ENCODE results near the gene SKAP1. TPM values are rescaled to one million over a fixed set of nuclear protein-coding genes. Genes with fewer than 3 reads are reported as not detected.
"Not testable (repeated sequence)": the region's sequence is repeated elsewhere in the genome, so short reads cannot be mapped to it uniquely, and the experiment has no call there.

SKAP1 gene
- total and polyA plus RNA-seq, 2 donors from 2014 or later = 34.8 to 42.6 TPM

DNA sequence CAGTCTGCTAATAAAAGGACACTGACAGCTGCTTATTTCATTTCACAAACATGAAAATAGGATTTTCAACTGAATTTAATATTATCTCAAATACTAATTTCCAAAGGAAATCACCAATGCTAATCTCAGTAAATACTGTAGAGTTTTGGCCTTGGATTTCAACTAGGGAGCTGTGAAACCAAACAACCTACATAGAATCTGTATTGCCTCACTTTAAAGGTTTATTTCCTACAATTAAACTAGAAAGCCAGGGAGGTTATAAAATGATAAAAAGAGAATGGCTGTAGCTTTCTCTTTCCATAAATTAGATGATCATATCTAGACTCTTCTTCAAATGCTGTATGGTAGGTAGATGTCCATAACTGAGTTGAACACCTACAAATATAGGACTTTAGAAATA lies 82.8 kb downstream of the SKAP1 start:
- intact Hi-C loops (cut with DNase I) = loop anchor here (10.0 kb wide), 1 partner anchor 108 kb away; no protein-coding TSS in a partner anchor
- no peak overlapping the region for H3K27ac ChIP-seq (ENCODE audit: low read depth in 2 of 2, low read length in 2 of 2)
- peaks cover 0 to 9% (median 0%) of the 10 kb centered on the region in 3 donors for H3K4me1 ChIP-seq (ENCODE audit: control insufficient read depth in 2 of 3, insufficient read depth in 2 of 3, low read depth in 1 of 3, low read length in 3 of 3)
- TF ChIP-seq, protein P1, sequence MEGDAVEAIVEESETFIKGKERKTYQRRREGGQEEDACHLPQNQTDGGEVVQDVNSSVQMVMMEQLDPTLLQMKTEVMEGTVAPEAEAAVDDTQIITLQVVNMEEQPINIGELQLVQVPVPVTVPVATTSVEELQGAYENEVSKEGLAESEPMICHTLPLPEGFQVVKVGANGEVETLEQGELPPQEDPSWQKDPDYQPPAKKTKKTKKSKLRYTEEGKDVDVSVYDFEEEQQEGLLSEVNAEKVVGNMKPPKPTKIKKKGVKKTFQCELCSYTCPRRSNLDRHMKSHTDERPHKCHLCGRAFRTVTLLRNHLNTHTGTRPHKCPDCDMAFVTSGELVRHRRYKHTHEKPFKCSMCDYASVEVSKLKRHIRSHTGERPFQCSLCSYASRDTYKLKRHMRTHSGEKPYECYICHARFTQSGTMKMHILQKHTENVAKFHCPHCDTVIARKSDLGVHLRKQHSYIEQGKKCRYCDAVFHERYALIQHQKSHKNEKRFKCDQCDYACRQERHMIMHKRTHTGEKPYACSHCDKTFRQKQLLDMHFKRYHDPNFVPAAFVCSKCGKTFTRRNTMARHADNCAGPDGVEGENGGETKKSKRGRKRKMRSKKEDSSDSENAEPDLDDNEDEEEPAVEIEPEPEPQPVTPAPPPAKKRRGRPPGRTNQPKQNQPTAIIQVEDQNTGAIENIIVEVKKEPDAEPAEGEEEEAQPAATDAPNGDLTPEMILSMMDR (IDR thresholded peaks at IDR 0.05; ENCODE audit: borderline replicate concordance, extremely low read depth, insufficient read depth) = no peak
- DNase-seq (no peak), FAIRE-seq (no peak)
- no peaks in the 10 kb centered on the region for H3K9me3 ChIP-seq (ENCODE audit: control insufficient read depth in 2 of 3, insufficient read depth in 1 of 3, low read length in 3 of 3)
- H3K4me3 ChIP-seq (ENCODE audit: low read length in 3 of 3) = no peak overlapping the region
- peaks cover 2% of the 10 kb centered on the region for H3K27me3 ChIP-seq (ENCODE audit: control insufficient read depth, insufficient read depth, low read length)
- H3K9ac ChIP-seq (ENCODE audit: low read length in 3 of 3) = no peak overlapping the region
- no peaks in the 10 kb centered on the region for H3K36me3 ChIP-seq (ENCODE audit: control insufficient read depth in 2 of 3, insufficient read depth in 3 of 3, low read length in 3 of 3)

GRCh38 chr17:48344251-48344650 lies 85.8 kb downstream of the SKAP1 start:
- TF ChIP-seq, protein P1 (IDR thresholded peaks at IDR 0.05; ENCODE audit: borderline replicate concordance, extremely low read depth, insufficient read depth) = no peak
- H3K4me1 ChIP-seq (ENCODE audit: control insufficient read depth in 2 of 3, insufficient read depth in 2 of 3, low read depth in 1 of 3, low read length in 3 of 3) = peaks cover 0 to 9% (median 0%) of the 10 kb centered on the region in 3 donors
- H3K36me3 ChIP-seq (ENCODE audit: control insufficient read depth in 2 of 3, insufficient read depth in 3 of 3, low read length in 3 of 3) = no peaks in the 10 kb centered on the region
- peaks cover 2% of the 10 kb centered on the region for H3K27me3 ChIP-seq (ENCODE audit: control insufficient read depth, insufficient read depth, low read length)
- FAIRE-seq (peak; percentile 88), DNase-seq (peak in 2 of 5 donors; percentile 67 to 72)
- H3K9me3 ChIP-seq (ENCODE audit: control insufficient read depth in 2 of 3, insufficient read depth in 1 of 3, low read length in 3 of 3) = no peaks in the 10 kb centered on the region
- H3K27ac ChIP-seq (ENCODE audit: low read depth in 2 of 2, low read length in 2 of 2) = no peak overlapping the region
- intact Hi-C loops (cut with DNase I) = loop anchor here (10.0 kb wide), 1 partner anchor 111 kb away; no protein-coding TSS in a partner anchor
- no peak overlapping the region for H3K9ac ChIP-seq (ENCODE audit: low read length in 3 of 3)
- H3K4me3 ChIP-seq (ENCODE audit: low read length in 3 of 3) = no peak overlapping the region

DNA sequence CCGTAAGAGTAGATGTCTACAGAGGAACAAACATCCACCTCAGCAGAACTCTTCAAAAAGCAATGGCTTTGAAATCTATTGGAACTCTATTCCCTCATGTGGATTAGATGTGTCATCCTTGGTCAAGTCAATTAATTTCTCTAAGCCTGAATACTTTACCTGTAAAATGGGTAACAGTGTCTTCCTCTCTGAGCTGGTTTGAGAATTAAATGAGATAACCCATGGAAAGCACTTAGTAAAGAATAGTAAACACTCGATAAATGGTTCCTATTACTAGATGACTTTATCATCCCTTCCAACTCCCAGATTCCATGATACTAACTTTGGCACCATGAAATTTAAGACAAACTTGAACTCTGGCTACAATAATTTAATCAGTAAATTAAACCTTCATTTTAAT lies 89.1 kb downstream of the SKAP1 start:
- DNase-seq (no peak), FAIRE-seq (no peak)
- peaks cover 0 to 5% (median 4%) of the 10 kb centered on the region in 3 donors for H3K4me1 ChIP-seq (ENCODE audit: control insufficient read depth in 2 of 3, insufficient read depth in 2 of 3, low read depth in 1 of 3, low read length in 3 of 3)
- TF ChIP-seq, protein P1 (IDR thresholded peaks at IDR 0.05; ENCODE audit: borderline replicate concordance, extremely low read depth, insufficient read depth) = no peak
- peaks cover 2% of the 10 kb centered on the region for H3K27me3 ChIP-seq (ENCODE audit: control insufficient read depth, insufficient read depth, low read length)
- no peak overlapping the region for H3K4me3 ChIP-seq (ENCODE audit: low read length in 3 of 3)
- H3K36me3 ChIP-seq (ENCODE audit: control insufficient read depth in 2 of 3, insufficient read depth in 3 of 3, low read length in 3 of 3) = no peaks in the 10 kb centered on the region
- no peaks in the 10 kb centered on the region for H3K9me3 ChIP-seq (ENCODE audit: control insufficient read depth in 2 of 3, insufficient read depth in 1 of 3, low read length in 3 of 3)
- H3K27ac ChIP-seq (ENCODE audit: low read depth in 2 of 2, low read length in 2 of 2) = no peak overlapping the region
- no peak overlapping the region for H3K9ac ChIP-seq (ENCODE audit: low read length in 3 of 3)
- intact Hi-C loops (cut with DNase I) = loop anchor here (10.0 kb wide), 1 partner anchor 114 kb away; no protein-coding TSS in a partner anchor

- TF ChIP-seq, protein P1 (IDR thresholded peaks at IDR 0.05; ENCODE audit: borderline replicate concordance, extremely low read depth, insufficient read depth) = no peak
- H3K4me1 ChIP-seq (ENCODE audit: control insufficient read depth in 2 of 3, insufficient read depth in 2 of 3, low read depth in 1 of 3, low read length in 3 of 3) = peaks cover 0 to 4% (median 0%) of the 10 kb centered on the region in 3 donors
- H3K27me3 ChIP-seq (ENCODE audit: control insufficient read depth, insufficient read depth, low read length) = peaks cover under 1% of the 10 kb centered on the region
- H3K36me3 ChIP-seq (ENCODE audit: control insufficient read depth in 2 of 3, insufficient read depth in 3 of 3, low read length in 3 of 3) = no peaks in the 10 kb centered on the region
- no peak overlapping the region for H3K27ac ChIP-seq (ENCODE audit: low read depth in 2 of 2, low read length in 2 of 2)
- no peaks in the 10 kb centered on the region for H3K9me3 ChIP-seq (ENCODE audit: control insufficient read depth in 2 of 3, insufficient read depth in 1 of 3, low read length in 3 of 3)
- no peak overlapping the region for H3K4me3 ChIP-seq (ENCODE audit: low read length in 3 of 3)
- no peak for DNase-seq
- intact Hi-C loops (cut with DNase I) = loop anchor here (10.0 kb wide), 1 partner anchor 256 kb away; the partner anchor contains the start of genes HOXB3 and HOXB5
- FAIRE-seq = no peak
- H3K9ac ChIP-seq (ENCODE audit: low read length in 3 of 3) = no peak overlapping the region
Measured at GRCh38 chr17:48338720-48339119, 91.3 kb downstream of the SKAP1 start.

DNA sequence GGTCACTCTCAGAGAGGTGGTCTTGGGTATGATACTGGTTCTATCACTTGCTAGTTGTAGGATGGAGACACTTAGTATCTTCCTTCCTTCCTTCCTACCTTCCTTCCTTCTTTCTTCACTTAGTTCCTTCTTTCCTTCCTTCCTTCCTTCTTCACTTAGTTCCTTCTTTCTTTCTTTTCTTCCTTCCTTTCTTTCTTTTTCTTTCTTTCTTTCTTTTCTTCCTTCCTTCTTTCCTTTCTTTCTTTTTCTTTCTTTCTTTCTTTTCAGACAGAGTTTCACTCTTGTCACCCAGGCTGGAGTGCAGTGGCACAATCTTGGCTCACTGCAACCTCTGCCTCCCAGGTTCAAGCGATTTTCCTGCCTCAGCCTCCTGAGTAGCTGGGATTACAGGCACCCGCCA lies 92.1 kb downstream of the SKAP1 start:
- not testable (repeated sequence) for H3K4me1 ChIP-seq (ENCODE audit: control insufficient read depth in 2 of 3, insufficient read depth in 2 of 3, low read depth in 1 of 3, low read length in 3 of 3); H3K27me3 ChIP-seq (ENCODE audit: control insufficient read depth, insufficient read depth, low read length); DNase-seq; H3K9ac ChIP-seq (ENCODE audit: low read length in 3 of 3); H3K27ac ChIP-seq (ENCODE audit: low read depth in 2 of 2, low read length in 2 of 2); FAIRE-seq; H3K9me3 ChIP-seq (ENCODE audit: control insufficient read depth in 2 of 3, insufficient read depth in 1 of 3, low read length in 3 of 3); H3K4me3 ChIP-seq (ENCODE audit: low read length in 3 of 3); H3K36me3 ChIP-seq (ENCODE audit: control insufficient read depth in 2 of 3, insufficient read depth in 3 of 3, low read length in 3 of 3)
- intact Hi-C loops (cut with DNase I) = loop anchor here (10.0 kb wide), 1 partner anchor 257 kb away; the partner anchor contains the start of genes HOXB3 and HOXB5

Measured in kidney (tissue), 14 donors.